Heart left ventricle (tissue), 13 donors: Measurements from ENCODE around the gene PARD3B.

Experiments
- POLR2A ChIP-seq, 2 donors: fragments of 450-650 bp; IDR thresholded peaks; one replicate each; pipeline ENCODE4 v1.6.1; 2017; ENCODE audit warnings: antibody characterized with exemption in 2 of 2, mild to moderate bottlenecking in 2 of 2, moderate library complexity in 2 of 2
- TF ChIP-seq, protein P1 (sequence below), 12 donors: fragments of 200-600 bp; sonication (generic) in 4 of 12; IDR thresholded peaks; one replicate each; pipeline versions ENCODE4 v1.5.0 to v1.8.0; 2018 to 2022; ENCODE audit warnings: antibody characterized with exemption in 12 of 12, mild to moderate bottlenecking in 5 of 12
- donor health status: ischemic (EF 13 %, LVEDD 7.1; RV severe dilation, severe dysfunction).
- donor health status: DM: no; HTN: yes; CAD: no.
- donor health status: DM: no; HTN: no; CAD: no.
- donor health status: ischemic (EF 25% LVEDD 6.9; RV normal size, moderate dysfunction).
- donor health status: ischemic (EF 25% LVEDD 5.7; RV mildly dilated, moderate dysfunction).
- donor health status: ischemic (EF 35%, LVEDD 5.7; RV mildly dilated, moderate dysfunction).
- donor health status: nonischemic (EF 11% LVEDD 7.7; RV severe dilation, severe dysfunction).
- donor health status: DM: yes; HTN: yes; CAD: no.
- donor health status: PGD.
- donor health status: ischemic (EF 29% LVEDD 5.4; RV normal size, mild dysfunction).
- donor health status: nonischemic (EF 23%, LVEDD 6.1; RV moderate dilation, normal function).

- TF ChIP-seq, protein P1, sequence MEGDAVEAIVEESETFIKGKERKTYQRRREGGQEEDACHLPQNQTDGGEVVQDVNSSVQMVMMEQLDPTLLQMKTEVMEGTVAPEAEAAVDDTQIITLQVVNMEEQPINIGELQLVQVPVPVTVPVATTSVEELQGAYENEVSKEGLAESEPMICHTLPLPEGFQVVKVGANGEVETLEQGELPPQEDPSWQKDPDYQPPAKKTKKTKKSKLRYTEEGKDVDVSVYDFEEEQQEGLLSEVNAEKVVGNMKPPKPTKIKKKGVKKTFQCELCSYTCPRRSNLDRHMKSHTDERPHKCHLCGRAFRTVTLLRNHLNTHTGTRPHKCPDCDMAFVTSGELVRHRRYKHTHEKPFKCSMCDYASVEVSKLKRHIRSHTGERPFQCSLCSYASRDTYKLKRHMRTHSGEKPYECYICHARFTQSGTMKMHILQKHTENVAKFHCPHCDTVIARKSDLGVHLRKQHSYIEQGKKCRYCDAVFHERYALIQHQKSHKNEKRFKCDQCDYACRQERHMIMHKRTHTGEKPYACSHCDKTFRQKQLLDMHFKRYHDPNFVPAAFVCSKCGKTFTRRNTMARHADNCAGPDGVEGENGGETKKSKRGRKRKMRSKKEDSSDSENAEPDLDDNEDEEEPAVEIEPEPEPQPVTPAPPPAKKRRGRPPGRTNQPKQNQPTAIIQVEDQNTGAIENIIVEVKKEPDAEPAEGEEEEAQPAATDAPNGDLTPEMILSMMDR (IDR thresholded peaks at IDR 0.05): no peak
- no peak for TF ChIP-seq POLR2A (IDR thresholded peaks at IDR 0.05)
These were observed 102.4 kb downstream of the PARD3B start for GRCh38 chr2:204647626-204648025.
